WERI-Rb-1 (cell line): ENCODE data around the gene SSTR3.

Experiments
- DNase-seq: peaks from one replicate; pipeline ENCODE4 v3.0.0-alpha.2; 2020
- H3K27ac ChIP-seq: fragments of 250-450 bp; sonication (Bioruptor Pico); 2 replicates; pipeline ENCODE4 v1.5.1; 2020; ENCODE audit warnings: mild to moderate bottlenecking, moderate library complexity
- H3K27me3 ChIP-seq: fragments of 250-450 bp; sonication (Bioruptor Pico); 2 replicates; pipeline ENCODE4 v1.5.1; 2021; ENCODE audit warnings: mild to moderate bottlenecking, low read depth, moderate library complexity; ENCODE audit not compliant: insufficient read depth, severe bottlenecking
- H3K36me3 ChIP-seq: fragments of 250-450 bp; sonication (Bioruptor Pico); 2 replicates; pipeline ENCODE4 v1.5.1; 2020; ENCODE audit warnings: mild to moderate bottlenecking, moderate library complexity
- H3K4me3 ChIP-seq: 2 replicates; pipeline ENCODE4 v1.5.1; 2011; ENCODE audit warnings: low read depth, mild to moderate bottlenecking, control low read depth, low read length
- H3K9me3 ChIP-seq: fragments of 250-450 bp; sonication (Bioruptor Pico); 2 replicates; pipeline ENCODE4 v1.5.1; 2021; ENCODE audit warnings: mild to moderate bottlenecking, moderate library complexity; ENCODE audit not compliant: severe bottlenecking
- TF ChIP-seq, protein P1 (sequence below): IDR thresholded peaks from 2 replicates; pipeline ENCODE4 v1.5.1; 2011; ENCODE audit warnings: low read depth, mild to moderate bottlenecking, control low read depth, inconsistent platforms, low read length

The SSTR3 gene

DNA sequence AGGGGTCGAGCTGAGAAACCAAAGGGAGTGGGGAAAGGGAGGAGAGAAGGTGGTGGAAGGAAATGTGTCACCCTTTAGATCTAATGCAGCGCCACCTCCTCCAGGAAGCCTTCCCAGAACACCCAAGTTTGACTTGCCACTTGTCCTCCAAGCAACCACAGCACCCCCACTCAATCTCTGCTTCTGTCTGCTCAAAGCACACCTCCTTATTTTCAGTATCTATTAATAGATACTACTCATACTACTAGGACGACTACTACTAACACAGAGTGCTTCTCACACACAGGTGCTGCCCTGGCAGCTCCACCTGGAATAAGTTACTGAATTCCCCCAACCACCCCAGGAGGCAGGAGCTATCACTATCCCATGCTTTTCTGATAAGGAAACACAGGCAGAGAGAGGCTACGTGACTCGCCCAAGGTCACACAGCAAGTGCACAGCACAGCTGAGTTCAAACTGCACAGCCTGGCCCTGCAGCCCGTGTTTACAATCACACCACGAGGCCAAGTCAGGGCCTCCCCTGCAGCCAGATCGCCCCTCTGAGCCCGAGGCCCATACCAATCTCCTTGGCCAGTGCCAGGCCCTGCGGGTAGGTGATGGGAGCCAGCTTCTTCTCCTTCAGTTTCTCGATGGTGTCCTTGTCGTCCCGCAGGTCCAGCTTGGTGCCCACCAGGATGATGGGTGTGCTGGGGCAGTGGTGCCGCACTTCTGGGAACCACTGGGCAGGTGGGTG, 18.6 kb upstream of the SSTR3 start:
- no peaks in the 10 kb centered on the region for H3K9me3 ChIP-seq
- TF ChIP-seq, protein P1, sequence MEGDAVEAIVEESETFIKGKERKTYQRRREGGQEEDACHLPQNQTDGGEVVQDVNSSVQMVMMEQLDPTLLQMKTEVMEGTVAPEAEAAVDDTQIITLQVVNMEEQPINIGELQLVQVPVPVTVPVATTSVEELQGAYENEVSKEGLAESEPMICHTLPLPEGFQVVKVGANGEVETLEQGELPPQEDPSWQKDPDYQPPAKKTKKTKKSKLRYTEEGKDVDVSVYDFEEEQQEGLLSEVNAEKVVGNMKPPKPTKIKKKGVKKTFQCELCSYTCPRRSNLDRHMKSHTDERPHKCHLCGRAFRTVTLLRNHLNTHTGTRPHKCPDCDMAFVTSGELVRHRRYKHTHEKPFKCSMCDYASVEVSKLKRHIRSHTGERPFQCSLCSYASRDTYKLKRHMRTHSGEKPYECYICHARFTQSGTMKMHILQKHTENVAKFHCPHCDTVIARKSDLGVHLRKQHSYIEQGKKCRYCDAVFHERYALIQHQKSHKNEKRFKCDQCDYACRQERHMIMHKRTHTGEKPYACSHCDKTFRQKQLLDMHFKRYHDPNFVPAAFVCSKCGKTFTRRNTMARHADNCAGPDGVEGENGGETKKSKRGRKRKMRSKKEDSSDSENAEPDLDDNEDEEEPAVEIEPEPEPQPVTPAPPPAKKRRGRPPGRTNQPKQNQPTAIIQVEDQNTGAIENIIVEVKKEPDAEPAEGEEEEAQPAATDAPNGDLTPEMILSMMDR: no peak
- no peak overlapping the region for H3K27ac ChIP-seq
- no peaks in the 10 kb centered on the region for H3K27me3 ChIP-seq
- no peak overlapping the region for H3K4me3 ChIP-seq
- no peaks in the 10 kb centered on the region for H3K36me3 ChIP-seq
- no peak for DNase-seq

DNA sequence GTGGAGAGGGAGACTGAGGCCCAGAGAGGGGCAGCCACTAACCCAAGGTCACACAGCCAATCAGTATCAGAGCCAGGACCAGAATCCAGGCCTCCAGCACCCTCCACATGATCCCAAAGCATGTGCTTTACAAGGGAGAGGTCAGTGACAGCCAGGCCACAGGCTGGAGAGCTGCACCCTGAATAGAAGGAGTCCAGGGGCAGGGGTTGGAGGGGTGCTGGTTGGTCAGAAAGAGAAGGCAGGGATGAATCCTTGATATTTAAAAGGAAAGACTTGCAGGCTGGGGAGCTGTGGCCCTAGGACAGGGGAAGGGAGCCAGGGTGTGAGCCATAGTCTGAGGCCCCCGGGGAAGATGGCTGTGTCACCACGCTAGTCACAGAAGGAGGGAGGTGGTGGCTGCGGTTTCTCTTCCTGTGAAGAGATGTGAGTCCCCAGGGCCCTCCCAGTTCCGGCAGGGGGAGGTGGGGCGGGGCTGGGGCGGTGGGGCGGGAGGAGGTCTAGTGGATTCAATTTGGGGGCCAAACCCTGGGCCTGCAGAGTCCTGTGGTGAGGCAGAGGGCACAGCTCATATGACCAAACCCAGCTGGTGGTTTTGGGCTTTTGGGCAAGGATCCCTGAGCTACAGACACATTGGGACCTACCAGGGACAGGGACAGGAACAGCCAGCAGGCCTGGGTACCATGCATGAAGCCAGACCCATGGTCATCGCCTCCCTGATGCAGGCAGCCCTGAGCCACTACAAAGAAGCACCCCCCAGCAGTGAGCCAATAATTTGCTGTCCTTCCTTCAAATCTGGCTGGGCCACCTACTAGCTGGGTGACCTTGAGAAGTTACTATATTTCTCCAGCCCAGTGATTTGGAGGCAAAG, 17.8 kb upstream of the SSTR3 start:
- Histone ChIP-seq H3K9me3 (no peaks in the 10 kb centered on the region), H3K27ac (peak overlapping the region; percentile 63), H3K36me3 (no peaks in the 10 kb centered on the region), H3K27me3 (no peaks in the 10 kb centered on the region), H3K4me3 (no peak overlapping the region)
- TF ChIP-seq, protein P1: no peak
- DNase-seq: no peak

DNA sequence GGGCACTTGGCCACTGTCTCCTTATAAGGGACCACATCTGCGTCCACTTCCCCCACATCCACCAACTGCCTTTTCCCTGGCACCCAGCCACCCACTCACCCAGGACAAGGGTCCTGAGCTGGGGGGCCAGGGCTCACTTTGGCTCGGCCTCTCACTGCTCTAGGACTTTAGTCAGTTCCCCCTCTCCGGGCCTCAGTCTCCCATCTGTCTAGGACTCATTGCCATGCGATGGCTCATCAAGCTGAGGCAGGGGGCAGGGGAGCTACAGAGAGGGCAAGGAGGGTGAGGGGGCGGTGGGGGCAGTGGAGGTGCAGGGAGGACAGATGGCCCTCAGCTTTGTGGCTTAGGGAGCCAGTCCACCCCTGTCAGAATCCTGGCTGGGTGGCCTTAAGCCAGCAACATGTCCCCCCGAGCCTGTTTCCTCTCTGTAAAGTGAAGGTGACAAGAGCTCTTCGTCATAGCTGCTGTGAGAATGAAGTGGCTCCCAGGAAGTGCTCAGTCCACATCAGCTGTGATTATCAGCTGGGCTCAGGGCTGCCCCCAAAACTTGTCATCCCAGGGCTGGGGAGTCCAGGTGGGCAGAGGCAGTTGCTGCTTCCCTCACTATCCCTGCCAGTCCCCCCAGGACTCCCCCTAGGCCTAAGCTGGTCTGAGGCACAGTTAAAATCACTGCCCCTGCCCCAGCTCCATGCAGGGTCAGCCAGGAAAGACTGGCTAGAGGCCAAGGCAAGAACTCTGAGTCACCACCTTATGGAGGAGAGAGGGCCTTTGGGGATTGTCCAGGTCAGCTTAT, 16.9 kb upstream of the SSTR3 start:
- Histone ChIP-seq H3K27me3 (no peaks in the 10 kb centered on the region), H3K4me3 (no peak overlapping the region), H3K27ac (peak overlapping the region; percentile 63), H3K36me3 (no peaks in the 10 kb centered on the region), H3K9me3 (no peaks in the 10 kb centered on the region)
- TF ChIP-seq, protein P1: no peak
- DNase-seq: peak; percentile 85

DNA sequence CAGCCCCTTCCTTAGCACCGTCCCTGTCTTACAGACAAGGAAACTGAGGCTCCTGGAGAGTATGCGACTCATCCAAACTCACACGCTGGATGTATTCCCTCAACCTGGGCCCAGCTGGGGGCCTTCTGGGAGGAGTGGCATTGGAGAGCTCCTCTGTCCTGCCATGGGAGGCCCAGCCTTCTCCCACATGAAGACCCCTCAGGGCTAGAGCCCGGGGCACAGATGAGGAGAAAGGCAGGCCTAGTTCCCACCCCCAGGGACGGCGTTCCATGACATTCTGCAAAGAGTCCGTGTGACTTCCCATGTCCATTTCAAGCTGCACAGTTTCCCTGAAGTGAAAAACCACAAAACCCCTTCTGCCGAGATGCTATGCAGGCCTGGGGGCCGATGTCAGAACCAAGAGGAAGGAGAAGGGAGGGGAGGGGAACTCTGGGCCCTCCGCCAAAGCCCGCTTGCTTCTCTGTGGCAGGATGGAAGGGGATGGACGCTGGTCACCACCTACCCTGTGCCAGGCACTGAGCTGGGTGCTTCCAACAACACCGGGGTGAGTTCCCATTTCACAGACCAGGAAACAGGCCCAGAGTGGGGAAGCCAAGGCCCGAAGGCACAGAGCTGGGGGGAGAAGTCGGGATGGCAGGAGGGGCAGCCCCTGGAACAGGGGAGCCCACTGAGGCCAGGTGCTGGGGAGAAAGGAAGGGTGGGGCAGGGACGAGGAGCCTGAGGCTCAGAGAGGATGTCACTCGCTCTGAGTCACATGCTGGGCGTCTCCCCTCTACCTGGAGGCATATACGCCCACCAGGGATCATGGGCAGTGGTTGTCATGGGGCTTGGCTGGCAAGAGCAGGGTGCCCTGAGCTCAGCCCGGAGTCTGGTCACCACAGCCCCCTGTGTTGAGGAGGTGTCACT, 16.1 kb upstream of the SSTR3 start:
- no peak overlapping the region for H3K4me3 ChIP-seq
- H3K36me3 ChIP-seq: no peaks in the 10 kb centered on the region
- H3K9me3 ChIP-seq: no peaks in the 10 kb centered on the region
- no peak for DNase-seq
- H3K27me3 ChIP-seq: no peaks in the 10 kb centered on the region
- peak overlapping the region; percentile 63 for H3K27ac ChIP-seq
- TF ChIP-seq, protein P1: no peak

DNA sequence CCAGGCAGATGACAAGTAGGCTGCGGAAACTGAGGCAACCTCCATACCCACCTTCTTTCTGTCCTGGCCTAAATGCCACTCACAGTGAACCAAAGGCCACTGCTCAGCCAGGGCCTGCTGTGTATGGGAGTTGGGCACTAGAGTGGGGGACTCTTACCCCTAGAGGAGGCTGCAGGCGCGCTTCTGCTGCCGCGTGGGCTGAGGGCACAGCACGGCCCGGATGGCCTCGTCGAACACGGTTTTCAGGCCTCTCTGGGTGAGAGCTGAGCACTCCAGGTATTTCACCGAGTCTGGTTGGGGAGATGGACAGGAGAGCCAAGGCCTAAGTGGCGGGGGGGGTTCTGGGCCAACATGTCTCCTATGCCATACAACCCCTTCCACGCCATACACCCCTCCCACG, 14.2 kb upstream of the SSTR3 start:
- H3K36me3 ChIP-seq: no peaks in the 10 kb centered on the region
- DNase-seq: no peak
- no peaks in the 10 kb centered on the region for H3K9me3 ChIP-seq
- H3K27ac ChIP-seq: peak overlapping the region; percentile 66
- TF ChIP-seq, protein P1: no peak
- H3K4me3 ChIP-seq: no peak overlapping the region
- no peaks in the 10 kb centered on the region for H3K27me3 ChIP-seq
